GM06990 (cell line): ENCODE results near the gene OMD.

ENCODE experiments used
- DNase-seq: peaks from one replicate; pipeline ENCODE4 v3.0.0-alpha.2; 2011; ENCODE audit not compliant: insufficient read length; ENCODE audit errors: extremely low read depth
- H3K27me3 ChIP-seq: replicated peaks from 2 replicates; pipeline ENCODE4 v1.6.0; 2011; ENCODE audit warnings: low read length; ENCODE audit not compliant: control insufficient read depth, insufficient read depth
- H3K36me3 ChIP-seq: 2 replicates; pipeline ENCODE4 v1.5.1; 2011; ENCODE audit warnings: low read length; ENCODE audit not compliant: control insufficient read depth, insufficient read depth
- H3K4me3 ChIP-seq: replicated peaks from 2 replicates; pipeline ENCODE4 v1.5.1; 2011; ENCODE audit warnings: low read depth, mild to moderate bottlenecking, control low read depth, low read length
- CTCF ChIP-seq: IDR thresholded peaks from 2 replicates; pipeline ENCODE4 v1.5.1; 2011; ENCODE audit warnings: low read length, control low read depth, mild to moderate bottlenecking, inconsistent platforms; ENCODE audit not compliant: insufficient read depth, poor library complexity, severe bottlenecking

Gene OMD

GRCh38 chr9:92392690-92393089, 31.6 kb downstream of the OMD start:
- Histone ChIP-seq H3K4me3 (no peak overlapping the region), H3K36me3 (no peaks in the 10 kb centered on the region), H3K27me3 (no peaks in the 10 kb centered on the region)
- DNase-seq, result no peak
- TF ChIP-seq CTCF, result no peak

DNA sequence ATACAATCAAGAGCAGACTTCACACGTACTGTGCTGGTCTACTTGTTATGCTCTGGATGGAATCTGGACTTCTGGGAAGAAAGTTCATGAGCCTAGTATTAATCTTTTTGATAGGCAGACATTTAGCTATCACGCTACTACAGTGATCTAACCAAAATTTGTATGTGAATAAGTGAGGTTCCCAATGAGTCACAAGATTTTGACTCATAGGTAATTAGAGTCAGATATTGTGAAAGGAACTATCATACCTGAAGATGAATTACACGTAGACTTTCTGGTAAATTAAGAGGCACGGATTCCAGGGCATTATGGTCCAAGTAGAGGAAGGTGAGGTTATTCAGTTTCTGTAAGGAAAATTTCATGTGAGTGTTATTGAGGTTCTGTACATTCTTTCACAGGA, 38.3 kb downstream of the OMD start:
- H3K4me3 ChIP-seq, result no peak overlapping the region
- no peak for DNase-seq
- TF ChIP-seq CTCF, result no peak
- no peaks in the 10 kb centered on the region for H3K27me3 ChIP-seq
- no peaks in the 10 kb centered on the region for H3K36me3 ChIP-seq

DNA sequence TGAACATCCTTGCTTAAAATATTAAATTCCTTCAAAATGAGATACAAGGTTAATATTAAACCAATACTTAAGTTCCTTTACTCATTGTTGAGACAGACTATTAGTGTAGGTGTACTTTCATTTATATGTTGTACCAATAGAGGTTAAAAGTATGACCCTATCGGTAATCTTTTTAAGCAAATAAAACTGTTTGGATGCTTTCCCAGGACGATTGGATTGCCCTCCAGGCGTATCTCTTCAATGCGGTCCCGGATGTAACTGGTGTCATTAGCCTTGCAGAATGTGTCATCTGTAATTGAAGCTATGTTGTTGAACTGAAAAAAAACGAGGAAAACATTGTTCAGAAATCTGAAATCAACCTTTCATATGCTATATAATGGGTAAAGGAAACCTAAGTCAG, 38.8 kb downstream of the OMD start:
- Histone ChIP-seq H3K36me3 (no peaks in the 10 kb centered on the region), H3K4me3 (no peak overlapping the region), H3K27me3 (no peaks in the 10 kb centered on the region)
- no peak for DNase-seq
- no peak for TF ChIP-seq CTCF

- Histone ChIP-seq H3K36me3 (no peaks in the 10 kb centered on the region), H3K4me3 (no peak overlapping the region), H3K27me3 (no peaks in the 10 kb centered on the region)
- no peak for TF ChIP-seq CTCF
- no peak for DNase-seq
Measured at GRCh38 chr9:92385001-92385400, 39.3 kb downstream of the OMD start.

DNA sequence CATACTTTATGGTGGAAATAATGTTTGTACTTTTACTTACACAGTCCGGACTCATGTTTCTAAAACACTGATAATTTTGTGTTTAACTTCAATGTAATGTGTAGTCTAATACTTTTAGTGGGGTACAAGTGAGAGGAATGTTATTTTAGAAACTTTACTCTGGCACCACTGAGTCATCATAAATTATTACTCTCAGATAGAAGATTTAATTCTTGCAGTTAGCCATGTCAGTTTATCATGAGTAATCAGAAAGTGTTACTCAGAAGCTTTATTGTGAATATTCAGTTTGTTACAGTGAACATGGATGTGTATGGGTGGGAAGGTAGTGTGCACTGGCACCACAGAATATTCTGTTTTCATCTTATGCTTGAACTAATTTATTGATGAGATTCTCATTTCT, 39.9 kb downstream of the OMD start:
- H3K27me3 ChIP-seq, result no peaks in the 10 kb centered on the region
- no peak for DNase-seq
- no peak overlapping the region for H3K4me3 ChIP-seq
- H3K36me3 ChIP-seq, result no peaks in the 10 kb centered on the region
- TF ChIP-seq CTCF, result no peak

- DNase-seq, result no peak
Measured at GRCh38 chr9:92381775-92382174, 42.5 kb downstream of the OMD start.

More at GRCh38 chr9:92381775-92382174, 42.5 kb downstream of the OMD start:
- no peaks in the 10 kb centered on the region for H3K36me3 ChIP-seq
- H3K4me3 ChIP-seq, result no peak overlapping the region
- no peaks in the 10 kb centered on the region for H3K27me3 ChIP-seq
- no peak for TF ChIP-seq CTCF
